ENCODE data around the gene GGA3. TPM values are rescaled to one million over a fixed set of nuclear protein-coding genes. Genes with fewer than 3 reads are reported as not detected.
A peak's percentile ranks its signal among the peaks of the same experiment; 100 is the strongest.

GGA3 gene
- polyA plus RNA-seq, 1 experiment = 27.6 TPM

DNA sequence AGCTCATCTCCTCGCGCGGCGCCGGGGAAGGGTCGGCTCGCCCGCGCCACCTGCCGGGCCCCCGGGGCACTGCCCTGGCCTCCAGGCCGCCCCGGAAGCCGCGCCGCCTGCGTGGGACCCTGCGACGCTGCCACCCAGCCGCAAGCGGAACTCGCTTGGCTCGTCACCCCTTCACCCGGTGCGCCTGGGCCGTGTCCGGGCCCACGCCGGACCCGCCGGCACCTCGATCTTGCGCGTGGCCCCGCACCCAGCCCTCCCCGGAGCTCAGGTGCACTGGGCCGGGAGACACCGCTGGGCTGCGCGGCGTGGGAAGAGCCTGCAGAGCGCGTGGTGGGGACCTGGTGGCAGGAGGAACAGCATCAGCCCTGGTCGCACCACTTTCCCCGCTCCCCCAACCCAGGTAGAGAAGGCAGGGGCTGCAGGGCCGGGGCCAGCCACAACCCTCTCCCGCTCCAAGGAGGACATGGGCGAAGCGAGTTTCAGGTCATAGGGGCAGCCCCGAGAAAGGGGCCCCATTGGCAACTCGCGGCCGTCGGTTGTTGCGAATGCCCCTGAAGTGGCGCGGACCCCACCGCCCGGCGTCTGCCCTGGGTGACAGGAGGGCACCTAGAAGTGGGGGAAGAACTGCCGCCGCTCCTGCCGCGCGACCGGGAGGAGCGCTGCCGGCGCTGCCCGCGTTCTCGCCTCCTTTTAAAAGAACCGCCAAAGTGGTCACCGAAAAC is 10.0 kb upstream of the GGA3 start:
- ChIA-PET CTCF (interaction anchor here (0.5 to 2.7 kb wide), 37 partner anchors 9 to 482 kb away, joined by 3 to 36 read pairs (median 4); partner anchors contain the start of genes GGA3, GRB2, MRPS7 and SLC25A19), POLR2A (interaction anchor here (0.5 to 2.2 kb wide), 5 partner anchors 10 to 144 kb away, joined by 3 to 18 read pairs (median 4); partner anchors contain the start of genes GGA3, MRPS7 and SLC25A19)

GRCh38 chr17:75270966-75271232 is 9.5 kb upstream of the GGA3 start, which contains the start of gene MIF4GD:
TSS of gene MIF4GD (minus strand) at chr17:75271231. CDS start at chr17:75270195, 1,036 bp downstream.
- DNase-seq (ENCODE audit: low read depth) = no peak

More for the DNA sequence above, 10.0 kb upstream of the GGA3 start:
- Histone ChIP-seq H3K27me3 (ENCODE audit: control insufficient read depth, insufficient read depth, low read length) (no peaks in the 10 kb centered on the region), H3K36me3 (ENCODE audit: control insufficient read depth, insufficient read depth, low read length) (peaks cover 1% of the 10 kb centered on the region), H3K4me3 (ENCODE audit: low read depth, low read length) (peak overlapping the region; percentile 71)
- no peak for DNase-seq (ENCODE audit: low read depth)
- TF ChIP-seq, protein P1, sequence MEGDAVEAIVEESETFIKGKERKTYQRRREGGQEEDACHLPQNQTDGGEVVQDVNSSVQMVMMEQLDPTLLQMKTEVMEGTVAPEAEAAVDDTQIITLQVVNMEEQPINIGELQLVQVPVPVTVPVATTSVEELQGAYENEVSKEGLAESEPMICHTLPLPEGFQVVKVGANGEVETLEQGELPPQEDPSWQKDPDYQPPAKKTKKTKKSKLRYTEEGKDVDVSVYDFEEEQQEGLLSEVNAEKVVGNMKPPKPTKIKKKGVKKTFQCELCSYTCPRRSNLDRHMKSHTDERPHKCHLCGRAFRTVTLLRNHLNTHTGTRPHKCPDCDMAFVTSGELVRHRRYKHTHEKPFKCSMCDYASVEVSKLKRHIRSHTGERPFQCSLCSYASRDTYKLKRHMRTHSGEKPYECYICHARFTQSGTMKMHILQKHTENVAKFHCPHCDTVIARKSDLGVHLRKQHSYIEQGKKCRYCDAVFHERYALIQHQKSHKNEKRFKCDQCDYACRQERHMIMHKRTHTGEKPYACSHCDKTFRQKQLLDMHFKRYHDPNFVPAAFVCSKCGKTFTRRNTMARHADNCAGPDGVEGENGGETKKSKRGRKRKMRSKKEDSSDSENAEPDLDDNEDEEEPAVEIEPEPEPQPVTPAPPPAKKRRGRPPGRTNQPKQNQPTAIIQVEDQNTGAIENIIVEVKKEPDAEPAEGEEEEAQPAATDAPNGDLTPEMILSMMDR (IDR thresholded peaks at IDR 0.05; ENCODE audit: insufficient read depth, low read depth, low read length) = peak; percentile 7

GRCh38 chr17:75270218-75270965 is 9.0 kb upstream of the GGA3 start:
- Histone ChIP-seq H3K4me3 (ENCODE audit: low read depth, low read length) (peak overlapping the region; percentile 75), H3K36me3 (ENCODE audit: control insufficient read depth, insufficient read depth, low read length) (peaks cover 7% of the 10 kb centered on the region), H3K27me3 (ENCODE audit: control insufficient read depth, insufficient read depth, low read length) (no peaks in the 10 kb centered on the region)
- DNase-seq (ENCODE audit: low read depth) = peak; percentile 39
- ChIA-PET CTCF (interaction anchor here (0.7 to 2.7 kb wide), 38 partner anchors 8 to 483 kb away, joined by 3 to 36 read pairs (median 4); partner anchors contain the start of genes GGA3, GRB2, MRPS7 and SLC25A19), POLR2A (interaction anchor here (1.0 to 2.2 kb wide), 2 partner anchors 9 to 19 kb away, joined by 3 to 9 read pairs; partner anchors contain the start of genes GGA3, MRPS7 and SLC25A19)
- TF ChIP-seq, protein P1 (IDR thresholded peaks at IDR 0.05; ENCODE audit: insufficient read depth, low read depth, low read length) = peak; percentile 66

More at GRCh38 chr17:75270966-75271232, 9.5 kb upstream of the GGA3 start, which contains the start of gene MIF4GD:
- no peaks in the 10 kb centered on the region for H3K27me3 ChIP-seq (ENCODE audit: control insufficient read depth, insufficient read depth, low read length)
- ChIA-PET POLR2A (interaction anchor here (0.5 to 2.2 kb wide), 5 partner anchors 9 to 144 kb away, joined by 3 to 18 read pairs (median 4); partner anchors contain the start of genes GGA3, MRPS7 and SLC25A19), CTCF (interaction anchor here (0.6 to 2.7 kb wide), 37 partner anchors 9 to 483 kb away, joined by 3 to 36 read pairs (median 4); partner anchors contain the start of genes GGA3, GRB2, MRPS7 and SLC25A19)
- TF ChIP-seq, protein P1 (IDR thresholded peaks at IDR 0.05; ENCODE audit: insufficient read depth, low read depth, low read length) = no peak
- H3K4me3 ChIP-seq (ENCODE audit: low read depth, low read length) = peak within 1 kb of the TSS; percentile 75
- peaks cover 2% of the 10 kb centered on the region for H3K36me3 ChIP-seq (ENCODE audit: control insufficient read depth, insufficient read depth, low read length)

GRCh38 chr17:75269844-75270217 is 8.4 kb upstream of the GGA3 start:
- no peaks in the 10 kb centered on the region for H3K27me3 ChIP-seq (ENCODE audit: control insufficient read depth, insufficient read depth, low read length)
- DNase-seq (ENCODE audit: low read depth) = no peak
- ChIA-PET CTCF (interaction anchor here (0.6 to 2.7 kb wide), 10 partner anchors 15 to 155 kb away, joined by 3 to 14 read pairs (median 6); partner anchors contain the start of gene GRB2), POLR2A (interaction anchor here (2.2 kb wide), 1 partner anchor 20 kb away, joined by 9 read pairs; the partner anchor contains the start of gene SLC25A19)
- TF ChIP-seq, protein P1 (IDR thresholded peaks at IDR 0.05; ENCODE audit: insufficient read depth, low read depth, low read length) = no peak
- peaks cover 7% of the 10 kb centered on the region for H3K36me3 ChIP-seq (ENCODE audit: control insufficient read depth, insufficient read depth, low read length)
- peak overlapping the region; percentile 75 for H3K4me3 ChIP-seq (ENCODE audit: low read depth, low read length)

Data from BJ (cell line).